ENCODE results near the gene SMTNL2. TPM values are rescaled to one million over a fixed set of nuclear protein-coding genes. Genes with fewer than 3 reads are reported as not detected.

Gene SMTNL2
- total RNA-seq, 1 donor: not detected

- H3K4me3 ChIP-seq (ENCODE audit: low read depth, low read length): no peak overlapping the region
- no peak for TF ChIP-seq CTCF (IDR thresholded peaks at IDR 0.05; ENCODE audit: insufficient read depth, low read depth, low read length)
- DNase-seq (ENCODE audit: low read depth): no peak
These were observed 4.7 kb upstream of the SMTNL2 start for GRCh38 chr17:4579678-4580077.

- no peak for DNase-seq (ENCODE audit: low read depth)
- H3K4me3 ChIP-seq (ENCODE audit: low read depth, low read length): no peak overlapping the region
- no peak for TF ChIP-seq CTCF (IDR thresholded peaks at IDR 0.05; ENCODE audit: insufficient read depth, low read depth, low read length)
These were observed 4.0 kb upstream of the SMTNL2 start for GRCh38 chr17:4580291-4580690.

GRCh38 chr17:4582101-4582501 is 2.2 kb upstream of the SMTNL2 start:
- H3K4me3 ChIP-seq (ENCODE audit: low read depth, low read length): no peak overlapping the region
- DNase-seq (ENCODE audit: low read depth): no peak
- no peak for TF ChIP-seq CTCF (IDR thresholded peaks at IDR 0.05; ENCODE audit: insufficient read depth, low read depth, low read length)

- TF ChIP-seq CTCF (IDR thresholded peaks at IDR 0.05; ENCODE audit: insufficient read depth, low read depth, low read length): no peak
- DNase-seq (ENCODE audit: low read depth): no peak
- H3K4me3 ChIP-seq (ENCODE audit: low read depth, low read length): no peak overlapping the region
These were observed 1.6 kb upstream of the SMTNL2 start for GRCh38 chr17:4582691-4583090.

- DNase-seq (ENCODE audit: low read depth): no peak
- no peak for TF ChIP-seq CTCF (IDR thresholded peaks at IDR 0.05; ENCODE audit: insufficient read depth, low read depth, low read length)
- no peak overlapping the region for H3K4me3 ChIP-seq (ENCODE audit: low read depth, low read length)
These were observed 1.1 kb upstream of the SMTNL2 start for GRCh38 chr17:4583206-4583605.

- peak; percentile 45 for TF ChIP-seq CTCF (IDR thresholded peaks at IDR 0.05; ENCODE audit: insufficient read depth, low read depth, low read length)
- no peak for DNase-seq (ENCODE audit: low read depth)
- H3K4me3 ChIP-seq (ENCODE audit: low read depth, low read length): peak overlapping the region; percentile 23
These were observed 588 bp upstream of the SMTNL2 start for GRCh38 chr17:4583782-4584100.

GRCh38 chr17:4584917-4585637 is 748 bp downstream of the SMTNL2 start:
- DNase-seq (ENCODE audit: low read depth): no peak
- no peak overlapping the region for H3K4me3 ChIP-seq (ENCODE audit: low read depth, low read length)
- no peak for TF ChIP-seq CTCF (IDR thresholded peaks at IDR 0.05; ENCODE audit: insufficient read depth, low read depth, low read length)
